GM19351 (cell line): ENCODE results near the gene CA10.

ENCODE experiments used
- ATAC-seq: cut with Tn5 transposase; IDR thresholded peaks from one replicate; pipeline ENCODE4 v1.9.1; 2021; ENCODE audit warnings: mild to moderate bottlenecking, moderate library complexity; ENCODE audit not compliant: unreplicated experiment

The CA10 gene

GRCh38 chr17:51661403-51661802 is 497.1 kb downstream of the CA10 start:
- ATAC-seq = no peak

- no peak for ATAC-seq
Measured at GRCh38 chr17:51660266-51660665, 498.2 kb downstream of the CA10 start.

- no peak for ATAC-seq
Measured at GRCh38 chr17:51657224-51657623, 501.3 kb downstream of the CA10 start.

GRCh38 chr17:51653878-51654277 is 504.6 kb downstream of the CA10 start:
- no peak for ATAC-seq

GRCh38 chr17:51652529-51652928 is 506.0 kb downstream of the CA10 start:
- no peak for ATAC-seq

- ATAC-seq = no peak
Measured at GRCh38 chr17:51651513-51652298, 506.8 kb downstream of the CA10 start.

- no peak for ATAC-seq
Measured at GRCh38 chr17:51650772-51651171, 507.7 kb downstream of the CA10 start.

- no peak for ATAC-seq
Measured at GRCh38 chr17:51650202-51650601, 508.3 kb downstream of the CA10 start.

- no peak for ATAC-seq
Measured at GRCh38 chr17:51647826-51648225, 510.7 kb downstream of the CA10 start.

- no peak for ATAC-seq
Measured at GRCh38 chr17:51647067-51647466, 511.4 kb downstream of the CA10 start.

- no peak for ATAC-seq
Measured at GRCh38 chr17:51646539-51646938, 512.0 kb downstream of the CA10 start.

- no peak for ATAC-seq
Measured at GRCh38 chr17:51645056-51645455, 513.5 kb downstream of the CA10 start.

- no peak for ATAC-seq
Measured at GRCh38 chr17:51643702-51644490, 514.6 kb downstream of the CA10 start.

GRCh38 chr17:51642029-51642428 is 516.5 kb downstream of the CA10 start:
- ATAC-seq = no peak

- ATAC-seq = peak; percentile 61
Measured at GRCh38 chr17:51640108-51640622, 518.3 kb downstream of the CA10 start.

GRCh38 chr17:51638971-51639370 is 519.5 kb downstream of the CA10 start:
- no peak for ATAC-seq

GRCh38 chr17:51636291-51636690 is 522.2 kb downstream of the CA10 start:
- no peak for ATAC-seq

- no peak for ATAC-seq
Measured at GRCh38 chr17:51630101-51630671, 528.3 kb downstream of the CA10 start.

GRCh38 chr17:51629232-51629631 is 529.3 kb downstream of the CA10 start:
- ATAC-seq = no peak

- no peak for ATAC-seq
Measured at GRCh38 chr17:51627779-51628178, 530.7 kb downstream of the CA10 start.

- ATAC-seq = no peak
Measured at GRCh38 chr17:51618476-51618875, 540.0 kb downstream of the CA10 start.

GRCh38 chr17:51617986-51618385 is 540.5 kb downstream of the CA10 start:
- no peak for ATAC-seq
